IMR-90 (cell line): ENCODE results near the gene TMEM184B. TPM values are rescaled to one million over a fixed set of nuclear protein-coding genes. Genes with fewer than 3 reads are reported as not detected.

Source experiments
- ATAC-seq: fragments of 200-7000 bp; cut with Tn5 transposase; 2 replicates; pipeline ENCODE4 v1.9.1; 2020; ENCODE audit warnings: low read depth, mild to moderate bottlenecking, moderate library complexity
- BruUV-seq: library from RNA; stranded (reverse); fragments of 400-500 nt; replicated peaks from 2 replicates; lab custom pipeline; 2021; lab: Mats Ljungman, UMichigan
- CTCF ChIA-PET: fragments of 300-600 bp; formaldehyde crosslinking; extraction: SDS; loops from one replicate; lab custom pipeline; 2021; ENCODE audit warnings: antibody characterized with exemption; lab: Yijun Ruan, JAX
- POLR2A ChIA-PET: fragments of 300-600 bp; sonication (Branson Sonifier 250); formaldehyde crosslinking; loops from one replicate; lab custom pipeline; 2022; ENCODE audit warnings: antibody characterized with exemption; ENCODE audit not compliant: unreplicated experiment; lab: Charles Lee
- DNase-seq: peaks from one replicate; pipeline ENCODE4 v3.0.0; 2013
- H2AFZ ChIP-seq: replicated peaks from 2 replicates; pipeline ENCODE3; 2013; ENCODE audit warnings: low read length, mild to moderate bottlenecking; ENCODE audit not compliant: poor library complexity
- H2AK5ac ChIP-seq: 2 replicates; pipeline ENCODE4 v1.6.1; 2013; ENCODE audit warnings: low read depth, low read length, inconsistent platforms
- H2AK9ac ChIP-seq: replicated peaks from 2 replicates; pipeline ENCODE3; 2013; ENCODE audit warnings: mild to moderate bottlenecking, low read depth, low read length, moderate library complexity; ENCODE audit not compliant: poor library complexity
- H2BK120ac ChIP-seq: 2 replicates; pipeline ENCODE4 v1.6.1; 2013; ENCODE audit warnings: low read depth, low read length, inconsistent platforms
- H2BK15ac ChIP-seq: 3 replicates; pipeline ENCODE4 v1.6.1; 2013; ENCODE audit warnings: low read depth, low read length, inconsistent platforms
- H2BK20ac ChIP-seq: 2 replicates; pipeline ENCODE4 v1.6.1; 2013; ENCODE audit warnings: low read depth, mild to moderate bottlenecking, inconsistent platforms, low read length, moderate library complexity
- H2BK5ac ChIP-seq: 2 replicates; pipeline ENCODE4 v1.6.1; 2013; ENCODE audit warnings: mild to moderate bottlenecking, low read depth, low read length, inconsistent platforms; ENCODE audit not compliant: poor library complexity, severe bottlenecking
- H3K14ac ChIP-seq: replicated peaks from 2 replicates; pipeline ENCODE4 v1.6.1; 2013; ENCODE audit warnings: low read depth, low read length, inconsistent platforms
- H3K18ac ChIP-seq: 2 replicates; pipeline ENCODE4 v1.6.1; 2013; ENCODE audit warnings: low read depth, low read length, control low read depth
- H3K23ac ChIP-seq: 2 replicates; pipeline ENCODE4 v1.6.1; 2013; ENCODE audit warnings: low read depth, low read length, inconsistent platforms
- H3K27ac ChIP-seq: 2 replicates; pipeline ENCODE4 v1.5.1; 2013; ENCODE audit warnings: mild to moderate bottlenecking, control low read depth, low read length; ENCODE audit not compliant: insufficient read depth
- H3K27me3 ChIP-seq: 2 replicates; pipeline ENCODE4 v1.6.1; 2013; ENCODE audit warnings: low read length; ENCODE audit not compliant: control insufficient read depth, insufficient read depth
- H3K36me3 ChIP-seq: 2 replicates; pipeline ENCODE4 v1.6.1; 2013; ENCODE audit warnings: low read length, mixed read lengths; ENCODE audit not compliant: control insufficient read depth, insufficient read depth
- H3K4ac ChIP-seq: 2 replicates; pipeline ENCODE4 v1.6.1; 2013; ENCODE audit warnings: low read depth, low read length, inconsistent platforms
- H3K4me1 ChIP-seq: 2 replicates; pipeline ENCODE4 v1.6.1; 2013; ENCODE audit warnings: low read length, mixed read lengths; ENCODE audit not compliant: control insufficient read depth, insufficient read depth
- H3K4me2 ChIP-seq: 2 replicates; pipeline ENCODE4 v1.6.1; 2013; ENCODE audit warnings: low read depth, mild to moderate bottlenecking, control low read depth, low read length, moderate library complexity
- H3K4me3 ChIP-seq: 2 replicates; pipeline ENCODE4 v1.5.1; 2013; ENCODE audit warnings: low read depth, mild to moderate bottlenecking, control low read depth, low read length, moderate library complexity; ENCODE audit not compliant: insufficient read depth
- H3K56ac ChIP-seq: 2 replicates; pipeline ENCODE4 v1.6.1; 2013; ENCODE audit warnings: low read length, inconsistent platforms; ENCODE audit not compliant: insufficient read depth; ENCODE audit errors: extremely low read depth
- H3K79me1 ChIP-seq, 2 experiments: 2 replicates each; pipeline ENCODE4 v1.6.1; 2013; ENCODE audit warnings: low read length in 2 of 2, inconsistent platforms in 1 of 2, low read depth in 1 of 2
- H3K9ac ChIP-seq: 2 replicates; pipeline ENCODE4 v1.6.1; 2013; ENCODE audit warnings: low read depth, low read length, control low read depth
- H3K9me1 ChIP-seq: 2 replicates; pipeline ENCODE4 v1.6.1; 2013; ENCODE audit warnings: low read length, inconsistent platforms; ENCODE audit not compliant: insufficient read depth
- H3K9me3 ChIP-seq: 2 replicates; pipeline ENCODE4 v1.6.1; 2013; ENCODE audit warnings: low read length; ENCODE audit not compliant: control insufficient read depth, insufficient read depth
- H4K20me1 ChIP-seq: 2 replicates; pipeline ENCODE4 v1.6.1; 2013; ENCODE audit warnings: low read length, inconsistent platforms; ENCODE audit not compliant: insufficient read depth
- H4K5ac ChIP-seq: 2 replicates; pipeline ENCODE4 v1.6.1; 2013; ENCODE audit warnings: mild to moderate bottlenecking, low read depth, low read length, control low read depth
- H4K8ac ChIP-seq, 2 experiments: 2 replicates each; pipeline ENCODE4 v1.6.1; 2013; ENCODE audit warnings: low read depth in 2 of 2, low read length in 2 of 2, control low read depth in 1 of 2, inconsistent platforms in 1 of 2
- H4K91ac ChIP-seq: 2 replicates; pipeline ENCODE4 v1.6.1; 2013; ENCODE audit warnings: low read depth, low read length, inconsistent platforms; ENCODE audit not compliant: insufficient read depth
- POLR2A ChIP-seq: IDR thresholded peaks from 2 replicates; pipeline ENCODE4 v1.6.1; 2012; ENCODE audit warnings: mild to moderate bottlenecking, low read depth, low read length
- RCOR1 ChIP-seq: IDR thresholded peaks from 2 replicates; pipeline ENCODE4 v1.6.1; 2012; ENCODE audit warnings: mild to moderate bottlenecking, low read length, improper control_type of control experiment; ENCODE audit not compliant: insufficient replicate concordance
- WGBS, 2 experiments: methylation state at CpG; one replicate each; pipeline versions ENCODE4 v1.1.5 to v1.1.7; 2013; ENCODE audit warnings: missing lambda C conversion rate in 2 of 2; ENCODE audit not compliant: insufficient read length in 1 of 2; ENCODE audit errors: extremely low coverage in 2 of 2; 5-methylcytosine and 5-hydroxymethylcytosine counted together
- dilution Hi-C: fragments of 300-500 bp; cut with HindIII; formaldehyde crosslinking; loops from one replicate; pipeline ENCODE4 v1.14.3; 2018; ENCODE audit warnings: low sequenced_read_pairs; ENCODE audit not compliant: unreplicated experiment
- in situ Hi-C: fragments of 300-500 bp; cut with MboI; formaldehyde crosslinking; loops from 3 replicates; pipeline ENCODE4 v1.14.3; 2019; ENCODE audit warnings: low sequenced_read_pairs, inconsistent platforms, mixed read lengths
- intact Hi-C: fragments of 100-400 bp; cut with micrococcal nuclease; formaldehyde crosslinking; loops from 2 replicates; pipeline ENCODE4 v1.10.0; 2022
- polyA plus RNA-seq, 3 experiments: library from polyadenylated mRNA; depleted of rRNA; stranded (reverse); fragments of >200 nt; gene quantifications; 2 replicates each; pipeline ENCODE4 v1.2.3, GENCODE V29; 2012; ENCODE audit warnings: low replicate concordance in 1 of 3
- total RNA-seq: library from RNA; depleted of rRNA; stranded (reverse); fragments of >200 nt; gene quantifications from 2 replicates; pipeline ENCODE4 v1.2.3, GENCODE V29; 2012

The TMEM184B gene
- total and polyA plus RNA-seq, 2 of the 4 experiments (the other 2 are of a cell fraction), result 9.1 to 81.1 TPM

DNA sequence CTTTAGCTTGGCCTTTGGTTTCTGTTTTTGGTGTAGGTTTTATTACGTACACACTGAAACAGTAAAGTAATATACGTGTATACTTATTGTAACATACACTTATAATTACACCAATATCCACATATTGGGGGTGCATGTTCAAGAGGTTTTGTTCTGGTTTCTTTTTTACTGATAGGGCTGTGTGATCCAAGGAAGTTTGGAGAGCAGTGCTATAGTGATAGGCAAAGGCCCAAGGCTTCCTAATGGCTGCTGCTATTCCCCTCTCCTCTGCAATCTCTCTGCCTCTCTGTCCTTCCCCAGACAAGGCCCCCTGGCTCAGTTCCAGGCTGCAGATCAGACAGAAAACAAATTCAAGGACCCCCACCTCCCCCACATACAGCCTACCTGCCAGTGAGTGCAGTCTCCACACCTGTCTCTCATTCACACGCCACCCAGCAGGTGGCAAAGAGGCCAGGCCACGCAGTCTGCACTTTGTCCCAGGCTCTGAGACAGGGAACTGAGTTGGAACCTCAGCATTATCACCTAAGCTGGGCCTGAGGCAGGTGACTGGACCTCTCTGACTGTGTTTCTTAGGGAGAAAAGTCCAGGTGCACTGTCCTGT lies 15.1 kb downstream of the TMEM184B start:
- Histone ChIP-seq H3K4me2 (peak overlapping the region; percentile 95), H3K18ac (peak overlapping the region; percentile 93), H2BK120ac (peak overlapping the region; percentile 74), H3K36me3 (no peaks in the 10 kb centered on the region), H3K4ac (peak overlapping the region; percentile 94), H2BK15ac (peak overlapping the region; percentile 79; the same call in 1 of the 3 replicates), H2AK5ac (no peak overlapping the region; the same call in 1 of the 2 replicates), H4K91ac (peak overlapping the region; percentile 72), H3K27me3 (no peaks in the 10 kb centered on the region), H3K14ac (peak overlapping the region; percentile 90), H2AK9ac (peak overlapping the region; percentile 73), H3K23ac (peak overlapping the region; percentile 78), H4K20me1 (peaks cover 72% of the 10 kb centered on the region), H2BK5ac (peak overlapping the region; percentile 96), H3K4me3 (peak overlapping the region; percentile 20; the same call in 1 of the 2 replicates), H4K8ac (peak overlapping the region; percentile 26 to 97; a peak in 3 of 4 replicates), H3K56ac (peak overlapping the region; percentile 79; the same call in 1 of the 2 replicates), H2BK20ac (peak overlapping the region; percentile 49; the same call in 1 of the 2 replicates), H3K4me1 (peaks cover 26% of the 10 kb centered on the region), H3K9me1 (peaks cover 31% of the 10 kb centered on the region), H2AFZ (peak overlapping the region; percentile 68), H4K5ac (peak overlapping the region; percentile 88), H3K9ac (peak overlapping the region; percentile 72), H3K79me1 (peaks cover 15 to 80% of the 10 kb centered on the region in 2 experiments), H3K9me3 (no peaks in the 10 kb centered on the region), H3K27ac (peak overlapping the region; percentile 96)
- ChIA-PET CTCF (interaction anchor here (0.6 kb wide), 1 partner anchor 15 kb away, joined by 6 read pairs; the partner anchor contains the start of gene TMEM184B), POLR2A (interaction anchor here (0.5 kb wide), 1 partner anchor 33 kb away, joined by 3 read pairs; no protein-coding TSS in a partner anchor)
- TF ChIP-seq POLR2A (peak; percentile 49; the same call in 1 of the 2 replicates), RCOR1 (no peak)
- DNase-seq (no peak), ATAC-seq (peak; percentile 28; the same call in 1 of the 2 replicates)
- in situ Hi-C loops, result no loop called here
- dilution Hi-C loops, result no loop called here
- intact Hi-C loops, result no loop called here
- 88% methylated on average over 1 of the region's 4 CpGs; no CpG with 5 or more reads in 1 of the 2 experiments for WGBS, 2 experiments
- no TSS peak for BruUV-seq
